T-helper 2 cell treated with Interferon-gamma antibody and Interleukin-4, amounts not matched to agents 5 μg/mL and 100 μg/mL, for 36 hours (primary cell): ENCODE results near the gene USP9X.
A peak's percentile ranks its signal among the peaks of the same experiment; 100 is the strongest.

ENCODE experiments used
- DNase-seq: peaks from one replicate; pipeline ENCODE4 v3.0.0; 2021; ENCODE audit warnings: low spot score
- H3K27ac Mint-ChIP-seq: one replicate; pipeline ENCODE4 v1.8.0; 2021; ENCODE audit warnings: mild to moderate bottlenecking, mixed read lengths
- H3K27me3 Mint-ChIP-seq: one replicate; pipeline ENCODE4 v1.8.0; 2021; ENCODE audit warnings: low read depth, mixed read lengths
- H3K36me3 Mint-ChIP-seq: one replicate; pipeline ENCODE4 v1.8.0; 2021; ENCODE audit warnings: low read depth, mixed read lengths
- H3K4me1 Mint-ChIP-seq: one replicate; pipeline ENCODE4 v1.8.0; 2021; ENCODE audit warnings: low read depth, mixed read lengths
- H3K4me3 Mint-ChIP-seq: one replicate; pipeline ENCODE4 v1.8.0; 2022; ENCODE audit warnings: mild to moderate bottlenecking, moderate library complexity, mixed read lengths
- H3K9me3 Mint-ChIP-seq: one replicate; pipeline ENCODE4 v1.8.0; 2021; ENCODE audit warnings: mixed read lengths

USP9X gene

DNA sequence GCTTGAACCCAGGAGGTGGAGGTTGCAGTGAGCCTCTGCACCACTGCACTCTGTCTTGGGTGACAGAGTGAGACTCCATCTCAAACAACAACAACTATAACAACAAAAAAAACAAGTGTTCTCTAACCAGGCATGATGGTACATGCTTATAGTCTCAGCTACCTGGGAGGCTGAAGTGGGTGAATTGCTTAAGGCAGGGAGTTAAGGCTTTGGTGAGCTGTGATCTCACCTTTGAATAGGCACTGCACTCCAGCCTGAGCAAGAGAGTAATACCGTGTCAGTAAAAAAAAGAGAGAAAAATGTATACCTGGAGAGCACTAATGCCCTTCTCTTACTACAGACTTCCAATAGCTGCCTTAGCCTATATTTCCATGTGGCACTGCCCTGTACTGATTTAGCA lies 18.9 kb upstream of the USP9X start:
- Mint-ChIP-seq H3K27ac (no peak overlapping the region), H3K36me3 (no peaks in the 10 kb centered on the region), H3K4me3 (no peak overlapping the region), H3K27me3 (peaks cover 3% of the 10 kb centered on the region), H3K4me1 (no peaks in the 10 kb centered on the region), H3K9me3 (no peaks in the 10 kb centered on the region)
- no peak for DNase-seq

DNA sequence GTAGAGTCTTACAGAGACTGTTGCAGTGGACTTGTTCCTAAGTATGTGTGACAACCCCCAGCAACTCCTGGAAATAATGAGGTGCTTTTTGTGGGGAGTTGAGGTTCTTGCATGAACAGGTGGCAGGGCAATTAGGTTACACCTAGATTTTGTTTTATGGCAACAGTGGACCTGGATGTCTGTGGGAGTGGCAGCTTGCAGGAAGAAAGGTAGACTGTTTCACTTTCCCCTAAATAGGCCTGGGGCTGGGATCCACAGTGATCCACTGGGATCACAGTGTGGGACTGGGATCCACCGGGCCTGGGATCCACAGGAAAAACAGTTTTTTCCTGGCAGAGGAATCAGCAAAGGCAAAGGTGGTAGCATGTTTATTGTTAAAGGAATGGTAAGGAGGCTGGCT lies 18.3 kb upstream of the USP9X start:
- DNase-seq, result no peak
- Mint-ChIP-seq H3K27me3 (peaks cover 3% of the 10 kb centered on the region), H3K9me3 (no peaks in the 10 kb centered on the region), H3K27ac (no peak overlapping the region), H3K4me1 (no peaks in the 10 kb centered on the region), H3K4me3 (no peak overlapping the region), H3K36me3 (no peaks in the 10 kb centered on the region)

DNA sequence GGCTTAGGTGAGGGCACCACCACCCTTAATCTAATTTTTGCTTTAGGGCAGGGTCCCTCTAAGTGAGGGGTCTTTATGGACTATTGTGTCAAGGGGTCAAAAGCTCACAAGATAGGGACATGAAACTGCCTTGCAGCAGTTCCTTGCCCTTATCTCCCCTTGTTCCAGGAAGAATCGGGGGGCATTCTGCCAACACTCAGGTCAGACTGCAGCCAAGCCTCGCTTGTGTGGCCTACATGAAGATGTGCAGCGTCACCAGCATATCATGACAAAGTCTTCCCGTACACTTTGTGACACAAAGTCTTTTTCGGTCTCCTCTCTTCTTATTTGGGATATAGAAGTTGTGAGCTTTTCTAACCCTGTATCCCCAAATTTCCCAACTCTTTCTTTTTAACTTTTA lies 17.5 kb upstream of the USP9X start:
- H3K27me3 Mint-ChIP-seq, result peaks cover 2% of the 10 kb centered on the region
- DNase-seq, result no peak
- H3K9me3 Mint-ChIP-seq, result no peaks in the 10 kb centered on the region
- no peaks in the 10 kb centered on the region for H3K4me1 Mint-ChIP-seq
- no peak overlapping the region for H3K27ac Mint-ChIP-seq
- no peak overlapping the region for H3K4me3 Mint-ChIP-seq
- no peaks in the 10 kb centered on the region for H3K36me3 Mint-ChIP-seq

DNA sequence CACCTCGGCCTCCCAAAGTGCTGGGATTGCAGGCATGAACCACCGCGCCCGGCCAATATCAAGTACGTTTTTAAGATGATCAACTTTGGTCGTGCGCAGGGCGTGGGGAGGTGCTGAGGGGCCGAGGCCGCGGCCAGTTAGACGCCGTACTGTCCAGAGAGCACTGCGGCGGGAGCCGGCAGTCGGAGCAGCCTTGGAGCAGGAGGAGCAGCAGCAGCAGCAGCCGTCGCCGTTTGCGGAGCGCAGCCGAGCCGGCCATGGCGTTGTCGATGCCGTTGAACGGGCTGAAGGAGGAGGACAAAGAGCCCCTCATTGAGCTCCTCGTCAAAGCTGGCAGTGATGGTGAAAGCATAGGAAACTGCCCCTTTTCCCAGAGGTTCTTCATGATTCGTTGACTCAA lies 8.5 kb upstream of the USP9X start:
- Mint-ChIP-seq H3K27me3 (peaks cover 2% of the 10 kb centered on the region), H3K4me1 (no peaks in the 10 kb centered on the region), H3K9me3 (no peaks in the 10 kb centered on the region), H3K4me3 (no peak overlapping the region), H3K36me3 (no peaks in the 10 kb centered on the region), H3K27ac (no peak overlapping the region)
- DNase-seq, result no peak

DNA sequence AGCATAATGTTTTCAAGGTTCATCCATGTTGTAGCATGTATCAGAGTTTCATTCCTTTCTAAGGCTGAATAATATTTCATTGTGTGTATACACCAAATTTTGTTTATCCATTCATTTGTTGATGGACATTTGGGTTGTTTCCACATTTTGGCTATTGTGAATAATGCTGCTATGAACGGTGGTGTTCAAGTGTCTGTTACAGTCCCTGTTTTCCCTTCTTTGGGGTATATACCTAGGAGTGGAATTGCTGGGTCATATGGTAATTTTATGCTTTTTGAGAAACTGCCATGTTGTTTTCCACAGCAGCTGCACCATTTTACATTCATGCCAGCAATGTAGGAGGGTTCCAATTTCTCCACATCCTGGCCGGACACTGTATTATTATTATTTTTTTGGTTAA lies 3.4 kb upstream of the USP9X start:
- DNase-seq, result no peak
- Mint-ChIP-seq H3K4me3 (no peak overlapping the region), H3K9me3 (no peaks in the 10 kb centered on the region), H3K27me3 (no peaks in the 10 kb centered on the region), H3K4me1 (peaks cover 5% of the 10 kb centered on the region), H3K36me3 (no peaks in the 10 kb centered on the region), H3K27ac (no peak overlapping the region)

DNA sequence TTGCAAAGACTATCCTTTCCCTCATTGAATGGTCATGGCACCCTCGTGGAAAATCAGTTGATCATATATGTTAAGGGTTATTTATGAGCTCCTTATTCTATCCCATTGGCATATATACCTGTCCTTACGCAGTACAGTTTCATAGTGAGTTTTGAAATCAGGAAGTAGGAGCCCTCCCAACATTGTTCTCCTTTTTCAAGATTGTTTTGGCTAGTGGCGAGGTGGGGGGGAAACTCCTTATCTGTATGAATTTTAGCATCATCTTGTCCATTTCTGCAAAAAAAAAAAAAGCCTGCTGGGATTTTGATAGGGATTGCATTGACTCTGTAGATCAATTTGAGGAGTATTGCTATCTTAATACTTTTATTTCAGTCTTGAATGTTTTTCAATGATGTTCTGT lies 2.5 kb upstream of the USP9X start:
- no peak for DNase-seq
- H3K27me3 Mint-ChIP-seq, result no peaks in the 10 kb centered on the region
- no peak overlapping the region for H3K27ac Mint-ChIP-seq
- H3K9me3 Mint-ChIP-seq, result no peaks in the 10 kb centered on the region
- peaks cover 4% of the 10 kb centered on the region for H3K36me3 Mint-ChIP-seq
- no peak overlapping the region for H3K4me3 Mint-ChIP-seq
- peaks cover 6% of the 10 kb centered on the region for H3K4me1 Mint-ChIP-seq

DNA sequence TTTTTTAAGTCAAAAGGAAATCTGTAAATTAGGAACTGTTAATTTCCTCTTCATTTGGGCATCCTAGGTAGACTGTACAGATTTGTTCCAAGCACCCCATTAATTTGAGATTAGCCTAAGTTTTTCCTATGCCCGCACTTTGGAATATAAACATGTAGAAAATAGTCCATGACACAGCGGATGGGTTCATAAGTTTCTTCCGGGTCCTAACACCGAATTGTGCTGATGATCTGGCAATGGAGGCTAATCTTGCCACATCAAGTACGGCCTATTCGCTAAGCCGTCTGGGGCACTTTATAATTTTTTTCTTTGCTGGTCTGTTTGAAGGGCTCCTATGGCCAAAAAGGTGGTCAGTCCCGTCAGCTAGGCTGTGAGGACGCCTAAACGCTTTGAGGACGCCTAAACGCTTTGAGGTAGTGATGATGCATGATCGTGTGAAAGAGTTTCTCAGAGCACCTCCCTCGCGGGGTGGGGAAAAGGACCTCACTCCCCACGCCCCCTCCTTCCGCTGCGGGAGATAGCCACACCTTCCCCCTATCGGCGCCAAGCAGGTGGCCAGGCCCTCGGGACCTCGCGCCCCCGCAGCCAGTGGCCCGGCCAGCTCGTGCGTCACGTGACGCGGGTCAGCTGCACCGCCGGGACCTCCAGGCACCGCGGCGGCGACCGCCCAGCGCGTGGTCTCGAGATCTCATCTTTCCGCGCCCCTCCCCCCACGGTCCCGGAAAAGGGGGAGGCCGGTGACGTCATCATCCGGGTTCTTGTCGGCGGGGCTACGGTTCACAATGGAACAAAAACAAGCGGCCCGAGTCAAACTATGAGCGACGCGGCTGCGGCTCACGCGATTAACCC lies 977 bp upstream of the USP9X start:
- H3K27me3 Mint-ChIP-seq, result no peaks in the 10 kb centered on the region
- H3K4me3 Mint-ChIP-seq, result peak overlapping the region; percentile 95
- H3K36me3 Mint-ChIP-seq, result peaks cover 11% of the 10 kb centered on the region
- peaks cover 18% of the 10 kb centered on the region for H3K4me1 Mint-ChIP-seq
- DNase-seq, result peak; percentile 89
- peak overlapping the region; percentile 99 for H3K27ac Mint-ChIP-seq
- H3K9me3 Mint-ChIP-seq, result no peaks in the 10 kb centered on the region

DNA sequence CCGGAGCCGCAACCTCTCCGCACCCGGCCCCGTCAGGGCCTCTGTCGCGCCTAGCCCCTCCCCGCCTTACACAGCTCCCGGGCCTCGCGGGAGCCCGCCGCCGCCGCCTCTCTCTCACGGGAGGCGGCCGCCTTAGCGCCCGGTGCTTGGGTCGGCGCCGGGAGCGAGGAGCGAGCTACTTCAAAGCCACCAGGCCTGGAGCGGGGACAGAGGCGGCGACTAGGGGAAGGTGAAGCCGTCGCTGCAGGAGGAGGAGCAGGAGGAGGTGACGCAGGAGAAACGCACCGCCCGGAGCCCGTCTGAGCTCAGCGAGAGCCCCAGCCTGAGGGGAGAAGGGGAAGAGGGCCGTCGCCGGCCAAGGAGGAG lies 250 bp downstream of the USP9X start:
- H3K4me1 Mint-ChIP-seq, result peaks cover 22% of the 10 kb centered on the region

DNA sequence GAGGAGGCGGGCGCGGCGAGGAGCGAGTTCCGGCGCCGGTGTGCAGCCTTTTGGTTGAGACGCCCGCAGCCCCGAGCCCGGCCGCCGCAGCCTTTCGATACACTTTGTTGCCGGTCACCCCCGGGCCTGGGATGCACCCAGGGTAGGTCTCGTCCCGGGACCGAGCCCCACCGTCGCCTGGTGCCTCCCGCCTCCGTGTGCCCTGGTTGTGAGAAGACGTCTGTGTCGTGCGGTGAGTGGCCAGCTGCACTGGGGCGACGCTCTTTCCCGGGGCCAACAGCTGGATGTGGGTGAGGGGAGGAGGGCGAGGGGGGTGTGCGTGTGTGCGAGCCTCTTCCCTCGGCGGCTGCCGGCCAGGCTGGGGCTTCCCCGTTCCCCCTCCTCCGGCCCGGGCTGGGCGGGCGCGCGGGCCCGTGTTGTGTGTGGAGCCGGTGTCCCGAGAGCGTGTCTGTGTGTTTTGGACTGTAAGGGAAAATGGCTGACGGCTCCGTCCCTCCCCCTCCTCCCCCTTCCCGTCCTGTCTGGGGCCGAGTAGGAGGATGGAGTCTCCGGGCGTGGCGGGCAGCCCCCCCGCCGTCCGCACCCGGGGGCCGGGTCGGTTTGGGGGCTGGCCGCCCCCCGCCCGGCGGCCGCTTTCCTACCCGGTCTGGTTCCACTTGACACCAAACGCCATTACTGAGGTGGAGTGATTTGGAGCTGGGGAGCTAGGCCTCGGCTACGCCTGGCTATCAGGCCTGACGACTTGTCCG lies 807 bp downstream of the USP9X start:
- peaks cover 14% of the 10 kb centered on the region for H3K36me3 Mint-ChIP-seq
- H3K9me3 Mint-ChIP-seq, result no peaks in the 10 kb centered on the region
- peak; percentile 44 for DNase-seq
- peaks cover 27% of the 10 kb centered on the region for H3K4me1 Mint-ChIP-seq
- peak overlapping the region; percentile 88 for H3K4me3 Mint-ChIP-seq
- no peaks in the 10 kb centered on the region for H3K27me3 Mint-ChIP-seq
- peak overlapping the region; percentile 99 for H3K27ac Mint-ChIP-seq

More for the DNA sequence above, 250 bp downstream of the USP9X start:
- peaks cover 14% of the 10 kb centered on the region for H3K36me3 Mint-ChIP-seq
- peak overlapping the region; percentile 88 for H3K4me3 Mint-ChIP-seq
- H3K9me3 Mint-ChIP-seq, result no peaks in the 10 kb centered on the region
- DNase-seq, result no peak
- no peaks in the 10 kb centered on the region for H3K27me3 Mint-ChIP-seq
- peak overlapping the region; percentile 99 for H3K27ac Mint-ChIP-seq

DNA sequence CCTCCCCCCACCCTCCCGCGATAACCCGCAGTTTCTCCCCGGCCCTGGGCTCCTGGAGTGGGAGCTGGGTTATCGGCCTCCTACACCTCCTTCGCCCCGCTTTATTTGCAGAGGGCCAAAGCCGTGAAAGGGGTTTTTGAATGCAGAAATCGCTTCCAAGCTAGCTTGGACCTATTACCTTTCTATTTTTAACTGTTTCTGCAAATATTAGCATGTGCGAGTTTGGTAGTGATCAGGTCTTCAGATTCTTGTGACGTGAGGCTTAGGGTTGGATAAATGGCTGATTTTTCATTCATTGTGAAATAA lies 1.3 kb downstream of the USP9X start:
- peak overlapping the region; percentile 88 for H3K4me3 Mint-ChIP-seq
- no peak for DNase-seq
- H3K27ac Mint-ChIP-seq, result peak overlapping the region; percentile 86
- no peaks in the 10 kb centered on the region for H3K9me3 Mint-ChIP-seq
- peaks cover 28% of the 10 kb centered on the region for H3K4me1 Mint-ChIP-seq
- H3K27me3 Mint-ChIP-seq, result no peaks in the 10 kb centered on the region
- peaks cover 14% of the 10 kb centered on the region for H3K36me3 Mint-ChIP-seq

DNA sequence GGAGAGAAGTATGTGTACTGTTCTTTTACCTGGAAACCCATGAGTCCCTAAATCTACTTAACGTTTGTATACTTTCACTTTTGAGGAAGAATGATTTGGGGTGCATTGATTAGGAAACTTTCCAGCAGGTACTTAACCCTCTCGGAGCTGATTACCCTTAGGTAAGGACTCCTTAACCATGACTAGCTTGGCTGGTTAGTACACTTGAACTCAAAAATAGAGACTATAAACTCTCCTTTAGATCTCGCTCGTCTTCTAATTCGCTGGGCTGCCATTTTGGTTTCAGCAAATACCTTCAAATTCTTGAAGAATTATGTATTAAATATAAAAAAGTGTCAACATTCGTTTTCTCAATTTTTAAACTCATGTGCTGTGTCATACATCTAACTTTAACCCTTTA lies 2.0 kb downstream of the USP9X start:
- H3K9me3 Mint-ChIP-seq, result no peaks in the 10 kb centered on the region
- peak overlapping the region; percentile 86 for H3K27ac Mint-ChIP-seq
- peaks cover 14% of the 10 kb centered on the region for H3K36me3 Mint-ChIP-seq
- peak overlapping the region; percentile 88 for H3K4me3 Mint-ChIP-seq
- peaks cover 28% of the 10 kb centered on the region for H3K4me1 Mint-ChIP-seq
- DNase-seq, result no peak
- no peaks in the 10 kb centered on the region for H3K27me3 Mint-ChIP-seq

DNA sequence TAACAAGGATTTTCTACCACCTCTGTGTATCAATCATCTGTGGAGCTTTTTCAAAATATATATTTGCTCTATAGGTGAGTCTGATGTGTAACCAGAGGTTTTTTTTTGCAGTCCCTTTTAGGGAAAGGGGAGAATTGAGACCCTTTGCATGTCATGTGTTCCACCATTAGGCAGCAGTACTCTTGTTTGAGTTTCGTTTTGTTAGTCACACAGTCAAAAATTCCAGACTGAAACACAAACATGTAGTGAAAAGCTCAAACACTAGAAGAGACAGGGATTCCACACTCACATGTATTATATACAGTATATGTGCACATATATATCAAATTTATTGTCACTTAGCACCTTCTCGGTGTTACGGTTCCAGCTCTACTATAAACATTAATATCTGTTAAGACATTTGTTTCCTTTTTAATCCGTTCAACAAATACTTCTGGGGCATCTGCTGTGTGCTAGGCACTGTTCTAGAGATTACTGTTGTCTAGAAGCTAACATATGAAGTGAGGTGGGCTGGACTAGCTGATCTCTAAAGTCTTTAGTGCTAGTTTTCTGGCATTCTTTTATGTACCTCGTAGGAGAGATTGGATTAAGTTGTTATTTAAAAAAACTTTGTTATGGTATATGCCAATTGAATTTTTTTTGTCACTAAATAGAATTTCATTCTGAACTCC lies 5.5 kb downstream of the USP9X start:
- H3K36me3 Mint-ChIP-seq, result peaks cover 17% of the 10 kb centered on the region
- no peaks in the 10 kb centered on the region for H3K27me3 Mint-ChIP-seq
- H3K4me1 Mint-ChIP-seq, result peaks cover 31% of the 10 kb centered on the region
- no peak for DNase-seq
- no peak overlapping the region for H3K27ac Mint-ChIP-seq
- no peaks in the 10 kb centered on the region for H3K9me3 Mint-ChIP-seq
- no peak overlapping the region for H3K4me3 Mint-ChIP-seq

DNA sequence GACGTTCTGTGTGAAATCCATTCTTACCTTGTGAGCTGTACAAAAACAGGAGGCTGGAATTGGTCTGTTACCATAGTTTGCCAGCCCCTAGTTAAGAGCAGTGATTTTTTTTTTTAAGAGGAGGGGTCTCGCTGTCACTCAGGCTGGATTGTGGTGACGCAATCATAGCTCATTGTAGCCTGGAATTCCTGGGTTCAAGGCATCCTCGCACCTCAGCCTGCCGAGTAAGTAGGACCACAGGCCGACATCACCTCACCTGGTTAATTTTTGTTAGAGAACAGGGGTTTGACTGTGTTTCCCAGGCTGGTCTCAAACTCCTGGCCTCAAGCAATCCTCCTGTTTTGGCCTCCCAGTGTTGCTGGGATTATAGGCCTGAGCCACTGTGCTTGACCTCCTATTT lies 7.5 kb downstream of the USP9X start:
- Mint-ChIP-seq H3K27ac (no peak overlapping the region), H3K4me3 (no peak overlapping the region), H3K27me3 (no peaks in the 10 kb centered on the region)

DNA sequence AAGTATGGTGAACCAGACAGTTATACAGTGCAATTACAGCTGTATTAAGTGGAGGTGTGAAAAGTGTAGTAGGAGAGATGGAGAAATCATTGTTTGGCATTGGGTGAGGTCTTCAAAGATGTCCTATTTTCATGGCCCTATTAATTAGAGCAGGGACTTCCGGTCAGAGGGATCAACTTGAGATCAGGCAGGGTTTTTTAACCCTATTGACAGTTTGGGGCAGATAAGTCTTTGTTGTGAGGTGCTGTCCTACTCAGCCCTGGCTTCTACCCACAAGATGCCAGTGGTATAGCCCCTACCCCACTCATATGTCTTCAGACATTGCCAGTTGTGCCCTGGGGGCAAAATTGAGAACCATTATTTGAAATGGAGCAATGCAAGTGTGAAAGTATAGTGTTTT lies 9.9 kb downstream of the USP9X start:
- Mint-ChIP-seq H3K4me3 (no peak overlapping the region), H3K36me3 (peaks cover 7% of the 10 kb centered on the region), H3K9me3 (no peaks in the 10 kb centered on the region), H3K27ac (no peak overlapping the region), H3K27me3 (no peaks in the 10 kb centered on the region), H3K4me1 (peaks cover 22% of the 10 kb centered on the region)
- no peak for DNase-seq

More for the DNA sequence above, 7.5 kb downstream of the USP9X start:
- Mint-ChIP-seq H3K36me3 (peaks cover 13% of the 10 kb centered on the region), H3K4me1 (peaks cover 38% of the 10 kb centered on the region), H3K9me3 (no peaks in the 10 kb centered on the region)
- no peak for DNase-seq
